ENCODE measurements around the gene CBFA2T3.
"Not testable (repeated sequence)": the region's sequence is repeated elsewhere in the genome, so short reads cannot be mapped to it uniquely, and the experiment has no call there.

Gene CBFA2T3

DNA sequence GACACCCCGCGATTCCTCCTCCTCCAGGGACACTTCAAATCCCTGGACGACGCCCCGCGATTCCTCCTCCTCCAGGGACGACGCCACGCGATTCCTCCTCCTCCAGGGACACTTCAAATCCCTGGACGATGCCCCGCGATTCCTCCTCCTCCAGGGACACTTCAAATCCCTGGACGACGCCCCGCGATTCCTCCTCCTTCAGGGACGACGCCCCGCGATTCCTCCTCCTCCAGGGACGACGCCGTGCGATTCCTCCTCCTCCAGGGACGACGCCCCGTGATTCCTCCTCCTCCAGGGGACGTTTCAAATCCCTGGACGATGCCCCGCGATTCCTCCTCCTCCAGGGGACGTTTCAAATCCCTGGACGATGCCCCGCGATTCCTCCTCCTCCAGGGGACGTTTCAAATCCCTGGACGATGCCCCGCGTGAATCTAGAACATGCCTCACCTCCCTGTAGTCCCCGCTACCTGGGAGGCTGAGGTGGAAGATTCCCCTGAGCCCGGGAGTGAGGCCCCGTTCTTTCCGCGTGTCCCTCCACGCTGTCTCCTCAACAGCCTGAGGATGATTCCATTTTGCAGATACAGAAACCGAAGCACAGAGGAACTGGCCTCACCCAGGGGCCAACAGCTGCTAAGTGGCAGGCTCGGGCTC, 87.2 kb downstream of the CBFA2T3 start:
- DNase-seq (ENCODE audit: low spot score): not testable (repeated sequence)

GRCh38 chr16:88888461-88889387, 88.3 kb downstream of the CBFA2T3 start:
- no peak for DNase-seq (ENCODE audit: low spot score)

DNA sequence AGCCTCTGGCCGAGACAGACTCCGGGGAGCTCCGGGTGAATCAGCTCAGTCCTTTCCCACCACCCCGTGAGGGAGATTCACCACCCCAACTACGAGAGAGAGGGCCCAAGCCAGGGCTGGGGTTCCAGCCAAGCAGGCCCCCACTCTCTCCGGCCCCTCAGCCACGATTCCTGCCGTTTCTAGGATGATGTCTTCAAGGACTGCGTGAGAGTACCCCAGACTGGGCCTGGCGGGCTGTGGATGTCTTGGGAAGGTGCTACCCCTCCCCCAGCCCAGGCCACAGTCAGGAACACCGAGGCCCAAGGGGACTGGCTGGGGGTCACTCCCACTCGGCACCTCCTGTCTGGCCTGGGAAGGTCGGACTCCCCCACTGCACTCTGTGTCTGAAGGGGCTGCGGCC, 89.0 kb downstream of the CBFA2T3 start:
- no peak for DNase-seq (ENCODE audit: low spot score)

- DNase-seq (ENCODE audit: low spot score): no peak
Observed at GRCh38 chr16:88886845-88887521, 90.0 kb downstream of the CBFA2T3 start.

- DNase-seq (ENCODE audit: low spot score): no peak
Observed at GRCh38 chr16:88886420-88886844, 90.6 kb downstream of the CBFA2T3 start.

- no peak for DNase-seq (ENCODE audit: low spot score)
Observed at GRCh38 chr16:88885693-88886280, 91.2 kb downstream of the CBFA2T3 start.

- no peak for DNase-seq (ENCODE audit: low spot score)
Observed at GRCh38 chr16:88884569-88885271, 92.3 kb downstream of the CBFA2T3 start.

- DNase-seq (ENCODE audit: low spot score): no peak
Observed at GRCh38 chr16:88883946-88884345, 93.1 kb downstream of the CBFA2T3 start.

- DNase-seq (ENCODE audit: low spot score): no peak
Observed at GRCh38 chr16:88883117-88883895, 93.7 kb downstream of the CBFA2T3 start.

- peak; percentile 57 for DNase-seq (ENCODE audit: low spot score)
Observed at GRCh38 chr16:88882358-88883030, 94.5 kb downstream of the CBFA2T3 start.

GRCh38 chr16:88881675-88882357, 95.2 kb downstream of the CBFA2T3 start:
- no peak for DNase-seq (ENCODE audit: low spot score)

DNA sequence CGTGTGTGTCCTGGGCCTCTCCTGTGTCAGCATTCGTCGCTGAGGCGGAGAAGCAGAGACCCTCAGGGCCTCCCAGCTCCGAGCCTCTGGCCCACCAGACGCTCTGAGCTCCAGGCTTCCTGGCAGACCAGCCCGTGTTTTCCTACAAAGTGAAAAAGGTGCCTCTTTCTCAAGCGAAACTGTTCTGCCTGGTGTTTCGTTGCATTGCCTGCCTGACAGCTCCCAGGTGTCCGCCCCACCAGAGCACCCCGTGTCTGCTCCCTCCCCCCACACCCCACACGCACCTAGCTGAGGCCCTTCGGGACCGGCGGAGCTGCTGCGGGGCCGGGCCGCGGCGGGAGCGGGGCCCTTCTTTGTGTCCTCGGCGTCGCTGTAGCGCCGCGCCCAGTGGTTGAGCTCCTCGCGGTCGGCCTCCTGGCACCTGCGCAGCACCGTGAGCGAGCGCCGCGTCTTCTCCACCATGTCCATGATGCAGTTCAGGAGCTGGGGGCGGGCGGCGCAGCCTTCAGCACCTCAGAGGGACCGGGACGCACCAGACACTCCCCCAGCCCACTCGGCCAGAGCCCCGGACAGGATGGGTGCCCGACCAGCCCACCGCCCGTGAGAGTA, 95.9 kb downstream of the CBFA2T3 start:
- no peak for DNase-seq (ENCODE audit: low spot score)

DNA sequence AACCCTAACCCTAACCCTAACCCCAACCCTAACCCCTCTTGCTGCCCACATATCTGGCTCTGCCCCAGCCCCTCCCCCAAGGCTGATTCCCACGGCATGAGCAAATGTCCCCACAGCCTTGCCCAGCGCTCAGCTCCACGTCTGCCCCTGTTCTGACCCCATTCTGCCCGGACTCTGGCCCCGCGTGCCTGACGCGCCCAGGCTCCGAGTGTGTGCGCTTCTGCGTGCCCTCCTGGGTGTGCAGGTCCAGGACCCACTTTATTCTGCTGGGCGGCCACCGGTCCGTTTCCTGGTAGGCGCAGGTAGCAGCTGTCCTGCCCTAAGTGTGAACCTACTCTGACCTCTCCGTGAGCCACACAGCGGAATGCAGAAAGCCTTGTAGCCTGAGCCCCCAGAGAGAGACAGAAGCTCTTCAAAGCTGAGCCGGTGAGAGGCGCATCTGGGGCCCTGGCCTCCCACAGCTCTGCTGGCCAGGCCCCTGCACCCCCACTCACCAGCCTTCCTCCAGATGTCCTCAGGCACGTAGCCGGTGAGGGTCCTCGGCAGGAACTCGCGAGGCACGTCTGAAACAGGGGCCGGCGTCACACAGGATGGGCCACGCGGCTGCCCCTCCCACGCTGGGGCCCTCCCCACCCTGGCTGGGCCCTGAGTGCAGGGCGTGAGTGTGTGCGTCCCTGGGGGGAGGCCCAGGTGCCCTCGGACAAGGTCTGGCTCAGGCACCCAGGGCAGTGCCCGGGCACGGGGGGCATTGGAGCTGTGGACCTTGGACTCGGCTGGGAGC, 96.6 kb downstream of the CBFA2T3 start:
- DNase-seq (ENCODE audit: low spot score): no peak

- no peak for DNase-seq (ENCODE audit: low spot score)
Observed at GRCh38 chr16:88879788-88880055, 97.3 kb downstream of the CBFA2T3 start.

GRCh38 chr16:88878967-88879787, 97.8 kb downstream of the CBFA2T3 start:
- DNase-seq (ENCODE audit: low spot score): no peak

DNA sequence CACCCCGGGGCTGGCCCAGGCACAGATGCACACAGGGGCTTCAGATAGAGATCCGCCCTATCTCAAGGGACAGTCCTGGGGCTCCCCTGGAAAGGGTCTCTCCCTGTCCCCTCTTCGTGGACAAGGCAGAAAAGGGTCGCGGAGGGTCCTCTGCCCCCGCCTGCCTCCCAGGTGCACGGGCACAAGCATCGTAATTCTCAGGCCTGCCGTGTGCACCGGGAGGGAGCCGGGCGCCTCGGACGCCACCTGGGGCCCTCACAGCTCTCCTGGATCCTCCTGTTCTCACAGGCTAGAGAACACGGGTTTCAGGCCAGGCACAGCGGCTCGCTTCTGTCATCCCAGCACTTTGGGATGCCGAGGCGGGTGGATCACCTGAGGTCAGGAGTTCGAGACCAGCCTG, 98.7 kb downstream of the CBFA2T3 start:
- DNase-seq (ENCODE audit: low spot score): no peak

DNA sequence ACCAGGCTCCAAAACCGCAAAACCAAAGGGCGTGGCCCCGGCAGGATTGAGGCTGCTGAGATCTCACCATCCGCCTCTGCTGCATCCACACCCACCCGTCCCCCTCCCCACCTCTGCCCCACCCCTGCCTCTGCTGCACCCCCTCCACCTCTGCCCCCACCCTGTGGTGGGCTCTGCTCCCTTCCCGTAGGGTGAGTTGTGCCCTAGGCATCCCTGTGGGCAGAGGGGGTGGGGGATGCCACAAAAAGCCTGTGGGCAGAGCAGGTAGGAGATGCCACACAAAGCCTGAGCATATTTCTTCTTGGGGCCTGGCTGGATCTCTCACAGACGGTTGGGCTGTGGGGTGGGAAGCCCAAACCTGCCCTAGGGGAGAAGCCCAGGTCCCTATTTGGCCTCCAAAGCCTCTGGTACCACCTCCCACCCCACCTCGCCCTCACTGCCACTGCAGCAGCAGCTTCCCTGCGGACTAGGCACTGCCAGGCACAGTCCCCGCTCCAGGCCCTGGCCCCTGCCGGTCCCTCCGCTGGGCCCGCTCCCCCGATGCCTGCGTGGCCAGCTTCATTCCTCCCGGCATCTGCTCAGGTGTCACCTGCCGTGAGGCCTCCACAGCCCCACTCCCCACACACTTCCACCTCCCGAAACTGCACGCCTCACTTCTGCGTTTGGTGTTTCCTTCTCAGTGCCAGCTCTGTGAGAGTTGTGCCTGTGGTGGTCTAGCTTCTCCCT, 99.3 kb downstream of the CBFA2T3 start:
- DNase-seq (ENCODE audit: low spot score): no peak

Data from hematopoietic multipotent progenitor cell treated with erythropoietin and hydrocortisone succinate and interleukin-3 and kit ligand, for 17 days (in vitro differentiated cells).